ENCODE results near the gene ADAD2. TPM values are rescaled to one million over a fixed set of nuclear protein-coding genes. Genes with fewer than 3 reads are reported as not detected.

Gene ADAD2
- total RNA-seq, 4 donors from 2014 or later = 7.4 TPM; not detected in 3

DNA sequence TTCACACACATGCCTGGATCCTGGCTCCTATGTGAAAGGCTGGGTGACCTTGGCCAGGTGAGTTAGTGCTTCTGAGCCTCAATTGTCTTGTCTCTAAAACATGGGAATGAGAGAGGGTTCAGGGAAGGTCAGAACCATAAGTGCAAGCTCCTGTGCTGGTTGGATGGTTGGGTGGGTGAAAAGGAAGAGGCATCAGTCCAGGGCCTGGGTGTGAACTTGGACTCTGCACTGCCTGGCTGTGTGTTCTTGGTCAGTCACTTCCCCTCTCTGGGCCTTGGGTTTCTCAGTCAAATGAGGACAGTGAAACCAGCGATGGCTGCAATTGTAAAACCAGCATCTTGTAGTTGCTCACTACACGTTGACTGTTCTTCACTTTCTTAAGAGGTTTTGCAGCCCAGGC, 49.5 kb downstream of the ADAD2 start:
- intact Hi-C loops (cut with DNase I; ENCODE audit: low total_unique reads) = no loop called here
- whole genome bisulfite sequencing, 2 donors (ENCODE audit: low coverage in 1 of 2) = 82 to 88% methylated on average over 1 to 2 of the region's 2 CpGs
- no peaks in the 10 kb centered on the region for H3K4me1 ChIP-seq

DNA sequence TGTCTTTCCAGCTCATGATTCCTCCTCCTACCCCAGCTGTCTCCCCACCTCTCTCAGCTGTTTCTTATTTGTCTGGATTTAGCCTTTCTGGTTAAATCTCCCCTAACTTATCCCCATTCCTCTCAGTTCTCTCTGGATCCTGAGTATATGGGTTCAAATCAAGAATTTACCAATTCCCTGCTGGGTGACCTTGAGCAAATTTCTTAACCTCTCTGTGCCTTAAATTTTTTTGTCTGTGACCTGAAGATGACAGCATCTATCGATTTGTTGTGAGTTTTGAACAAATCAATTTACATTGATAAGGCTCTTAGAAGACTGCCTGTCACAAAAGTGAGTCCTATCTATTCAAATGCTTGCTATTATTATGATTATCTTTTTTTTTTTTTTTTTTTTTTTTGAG, 50.8 kb downstream of the ADAD2 start:
- Histone ChIP-seq H3K4me3 (no peak overlapping the region), H3K27me3 (peaks cover 14% of the 10 kb centered on the region), H3K36me3 (no peaks in the 10 kb centered on the region), H3K27ac (no peak overlapping the region), H3K9me3 (no peaks in the 10 kb centered on the region), H3K4me1 (no peaks in the 10 kb centered on the region)
- in situ Hi-C loops (cut with MboI; ENCODE audit: low pct_ligation_motif_present in 1 of 4, low pct_unique_long_range_greater_than_20kb in 1 of 4, low sequenced_read_pairs in 3 of 4) = no loop called here
- 57 to 83% methylated on average over 1 of the region's 1 CpG for WGBS, 2 donors (ENCODE audit: low coverage in 1 of 2)
- DNase-seq = no peak
- intact Hi-C loops (cut with DNase I; ENCODE audit: low total_unique reads) = no loop called here
- TF ChIP-seq POLR2AphosphoS5 (IDR thresholded peaks at IDR 0.05) (no peak), CTCF (IDR thresholded peaks at IDR 0.05) (no peak), EP300 (IDR thresholded peaks at IDR 0.05; ENCODE audit: low read depth) (no peak), POLR2A (IDR thresholded peaks at IDR 0.05) (no peak)

More for the DNA sequence above, 49.5 kb downstream of the ADAD2 start:
- Histone ChIP-seq H3K4me3 (no peak overlapping the region), H3K9me3 (no peaks in the 10 kb centered on the region), H3K27me3 (peaks cover 14% of the 10 kb centered on the region), H3K36me3 (no peaks in the 10 kb centered on the region), H3K27ac (no peak overlapping the region)
- DNase-seq = no peak
- in situ Hi-C loops (cut with MboI; ENCODE audit: low pct_ligation_motif_present in 1 of 4, low pct_unique_long_range_greater_than_20kb in 1 of 4, low sequenced_read_pairs in 3 of 4) = no loop called here
- no peak for TF ChIP-seq CTCF (IDR thresholded peaks at IDR 0.05)
- no peak for TF ChIP-seq POLR2A (IDR thresholded peaks at IDR 0.05)
- no peak for TF ChIP-seq POLR2AphosphoS5 (IDR thresholded peaks at IDR 0.05)
- no peak for TF ChIP-seq EP300 (IDR thresholded peaks at IDR 0.05; ENCODE audit: low read depth)

DNA sequence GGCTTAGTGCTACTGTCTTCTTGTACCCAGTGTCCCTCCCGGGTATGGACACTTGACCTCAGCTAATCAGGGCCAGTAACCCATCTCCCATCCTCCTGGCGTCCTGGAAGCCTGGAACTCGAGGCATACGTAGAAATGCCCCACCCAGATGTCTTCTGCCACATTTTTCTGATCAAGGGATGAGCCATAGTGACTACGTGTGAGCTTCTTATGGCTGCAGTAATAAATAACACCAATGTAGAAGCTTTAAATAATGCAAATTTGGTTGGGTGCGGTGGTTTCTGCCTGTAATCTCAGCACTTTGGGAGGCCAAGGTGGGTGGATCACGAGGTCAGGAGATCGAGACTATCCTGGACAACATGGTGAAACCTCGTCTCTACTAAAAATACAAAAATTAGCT, 51.9 kb downstream of the ADAD2 start:
- no peaks in the 10 kb centered on the region for H3K36me3 ChIP-seq
- H3K27me3 ChIP-seq = peaks cover 14% of the 10 kb centered on the region
- DNase-seq = no peak
- H3K4me3 ChIP-seq = no peak overlapping the region
- in situ Hi-C loops (cut with MboI; ENCODE audit: low pct_ligation_motif_present in 1 of 4, low pct_unique_long_range_greater_than_20kb in 1 of 4, low sequenced_read_pairs in 3 of 4) (no loop called here), intact Hi-C loops (cut with DNase I; ENCODE audit: low total_unique reads) (no loop called here)
- 76 to 80% methylated on average over 1 to 9 of the region's 9 CpGs for WGBS, 2 donors (ENCODE audit: low coverage in 1 of 2)
- no peaks in the 10 kb centered on the region for H3K4me1 ChIP-seq
- TF ChIP-seq POLR2AphosphoS5 (IDR thresholded peaks at IDR 0.05) (no peak), EP300 (IDR thresholded peaks at IDR 0.05; ENCODE audit: low read depth) (no peak), CTCF (IDR thresholded peaks at IDR 0.05) (no peak), POLR2A (IDR thresholded peaks at IDR 0.05) (no peak)
- H3K9me3 ChIP-seq = no peaks in the 10 kb centered on the region
- H3K27ac ChIP-seq = no peak overlapping the region

GRCh38 chr16:84243732-84244131, 52.8 kb downstream of the ADAD2 start:
- WGBS, 2 donors (ENCODE audit: low coverage in 1 of 2) = 81 to 100% methylated on average over 1 of the region's 1 CpG
- no peak for DNase-seq
- intact Hi-C loops (cut with DNase I; ENCODE audit: low total_unique reads) (no loop called here), in situ Hi-C loops (cut with MboI; ENCODE audit: low pct_ligation_motif_present in 1 of 4, low pct_unique_long_range_greater_than_20kb in 1 of 4, low sequenced_read_pairs in 3 of 4) (no loop called here)
- no peaks in the 10 kb centered on the region for H3K9me3 ChIP-seq
- no peak overlapping the region for H3K27ac ChIP-seq
- H3K27me3 ChIP-seq = peaks cover 14% of the 10 kb centered on the region
- H3K4me3 ChIP-seq = no peak overlapping the region
- H3K4me1 ChIP-seq = no peaks in the 10 kb centered on the region
- H3K36me3 ChIP-seq = no peaks in the 10 kb centered on the region
- no peak for TF ChIP-seq CTCF (IDR thresholded peaks at IDR 0.05)
- no peak for TF ChIP-seq POLR2A (IDR thresholded peaks at IDR 0.05)
- no peak for TF ChIP-seq EP300 (IDR thresholded peaks at IDR 0.05; ENCODE audit: low read depth)
- TF ChIP-seq POLR2AphosphoS5 (IDR thresholded peaks at IDR 0.05) = no peak
